ENCODE data around the gene BMPR1A.

The BMPR1A gene

DNA sequence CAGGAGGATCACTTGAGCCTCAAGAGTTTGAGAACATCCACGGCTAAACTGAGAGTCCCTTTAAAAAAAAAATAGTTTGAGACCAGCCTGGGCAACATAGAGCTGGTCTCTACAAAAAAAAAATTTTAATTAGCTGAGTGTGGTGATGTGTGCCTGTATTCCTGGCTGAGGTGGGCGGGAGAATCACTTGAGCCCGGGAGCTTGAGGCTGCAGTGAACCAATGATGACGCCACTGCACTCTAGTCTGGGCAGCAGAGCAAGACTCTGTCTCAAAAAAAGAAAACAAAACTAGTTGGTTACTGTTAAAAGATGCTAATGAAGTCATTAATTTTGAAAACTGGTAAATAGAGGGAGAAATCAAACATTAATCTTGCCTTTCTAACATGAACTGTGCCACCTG lies 124.6 kb downstream of the BMPR1A start:
- H3K27ac ChIP-seq (ENCODE audit: poor library complexity, severe bottlenecking): no peak overlapping the region
- TF ChIP-seq CTCF (IDR thresholded peaks at IDR 0.05; ENCODE audit: poor library complexity, severe bottlenecking): no peak
- H3K4me1 ChIP-seq (ENCODE audit: insufficient read depth, poor library complexity, severe bottlenecking): no peaks in the 10 kb centered on the region
- DNase-seq (ENCODE audit: low spot score): no peak
- H3K27me3 ChIP-seq (ENCODE audit: insufficient read depth, poor library complexity, severe bottlenecking): no peaks in the 10 kb centered on the region
- peaks cover 15% of the 10 kb centered on the region; the same call in 1 of the 2 replicates for H3K36me3 ChIP-seq (ENCODE audit: low read depth)
- ATAC-seq (ENCODE audit: low read depth): no peak
- peaks cover 2% of the 10 kb centered on the region for H3K9me3 ChIP-seq (ENCODE audit: severe bottlenecking)
- no peak overlapping the region for H3K4me3 ChIP-seq (ENCODE audit: severe bottlenecking)

- no peak overlapping the region for H3K27ac ChIP-seq (ENCODE audit: poor library complexity, severe bottlenecking)
- no peaks in the 10 kb centered on the region for H3K4me1 ChIP-seq (ENCODE audit: insufficient read depth, poor library complexity, severe bottlenecking)
- TF ChIP-seq CTCF (IDR thresholded peaks at IDR 0.05; ENCODE audit: poor library complexity, severe bottlenecking): no peak
- DNase-seq (ENCODE audit: low spot score) (no peak), ATAC-seq (ENCODE audit: low read depth) (peak; percentile 51; the same call in 1 of the 3 replicates)
- H3K27me3 ChIP-seq (ENCODE audit: insufficient read depth, poor library complexity, severe bottlenecking): no peaks in the 10 kb centered on the region
- no peak overlapping the region for H3K4me3 ChIP-seq (ENCODE audit: severe bottlenecking)
- H3K9me3 ChIP-seq (ENCODE audit: severe bottlenecking): no peaks in the 10 kb centered on the region
- H3K36me3 ChIP-seq (ENCODE audit: low read depth): peaks cover 13% of the 10 kb centered on the region
These were observed 132.4 kb downstream of the BMPR1A start for GRCh38 chr10:86888585-86889381.

- no peak for TF ChIP-seq CTCF (IDR thresholded peaks at IDR 0.05; ENCODE audit: poor library complexity, severe bottlenecking)
- Histone ChIP-seq H3K9me3 (ENCODE audit: severe bottlenecking) (no peaks in the 10 kb centered on the region), H3K27me3 (ENCODE audit: insufficient read depth, poor library complexity, severe bottlenecking) (no peaks in the 10 kb centered on the region), H3K36me3 (ENCODE audit: low read depth) (peaks cover 17% of the 10 kb centered on the region), H3K4me1 (ENCODE audit: insufficient read depth, poor library complexity, severe bottlenecking) (no peaks in the 10 kb centered on the region), H3K4me3 (ENCODE audit: severe bottlenecking) (no peak overlapping the region), H3K27ac (ENCODE audit: poor library complexity, severe bottlenecking) (no peak overlapping the region)
- no peak for ATAC-seq (ENCODE audit: low read depth)
- no peak for DNase-seq (ENCODE audit: low spot score)
These were observed 133.6 kb downstream of the BMPR1A start for GRCh38 chr10:86889997-86890396.

DNA sequence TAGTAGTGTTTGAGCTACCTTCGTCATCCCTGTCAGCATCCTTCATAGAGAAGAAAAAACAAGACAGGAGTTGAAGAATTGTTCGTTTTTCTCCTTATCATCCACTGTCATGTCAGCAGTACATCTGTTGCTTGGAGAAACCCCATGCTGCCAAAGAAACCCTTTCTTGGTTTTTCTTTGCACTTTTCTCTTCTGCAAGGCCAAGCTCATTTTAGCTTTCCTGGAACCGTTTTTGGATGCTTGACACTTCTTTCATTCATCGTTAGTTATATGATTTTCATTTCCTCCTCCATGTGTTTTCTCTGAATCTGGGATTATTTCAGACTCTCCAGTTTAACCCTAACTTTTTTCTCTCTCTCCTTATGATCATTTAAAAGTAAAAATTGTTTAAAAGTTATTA lies 142.1 kb downstream of the BMPR1A start:
- H3K9me3 ChIP-seq (ENCODE audit: severe bottlenecking): no peaks in the 10 kb centered on the region
- H3K4me3 ChIP-seq (ENCODE audit: severe bottlenecking): no peak overlapping the region
- TF ChIP-seq CTCF (IDR thresholded peaks at IDR 0.05; ENCODE audit: poor library complexity, severe bottlenecking): no peak
- H3K36me3 ChIP-seq (ENCODE audit: low read depth): peaks cover 36% of the 10 kb centered on the region
- DNase-seq (ENCODE audit: low spot score): no peak
- no peak for ATAC-seq (ENCODE audit: low read depth)
- H3K27ac ChIP-seq (ENCODE audit: poor library complexity, severe bottlenecking): no peak overlapping the region
- H3K27me3 ChIP-seq (ENCODE audit: insufficient read depth, poor library complexity, severe bottlenecking): no peaks in the 10 kb centered on the region
- no peaks in the 10 kb centered on the region for H3K4me1 ChIP-seq (ENCODE audit: insufficient read depth, poor library complexity, severe bottlenecking)

DNA sequence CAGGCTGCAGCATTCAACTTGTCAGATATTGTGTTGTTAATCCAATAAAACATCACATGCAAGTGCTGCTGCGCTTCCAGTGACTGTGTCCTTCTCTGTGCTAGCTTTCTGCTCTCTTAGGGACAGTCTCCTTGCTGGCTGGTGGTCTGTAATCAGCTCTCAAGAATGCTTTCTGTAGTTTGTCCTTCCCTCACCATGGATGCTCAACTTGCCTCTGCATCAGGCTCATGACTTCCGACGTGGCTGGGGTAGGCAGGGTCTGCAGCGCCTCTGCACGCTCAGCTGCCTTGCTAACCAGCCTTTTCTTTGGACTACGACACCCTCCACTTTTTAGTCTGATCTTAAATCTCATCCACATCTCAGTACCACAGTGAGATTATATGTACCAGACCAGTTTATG lies 142.7 kb downstream of the BMPR1A start:
- no peak for TF ChIP-seq CTCF (IDR thresholded peaks at IDR 0.05; ENCODE audit: poor library complexity, severe bottlenecking)
- no peak overlapping the region for H3K4me3 ChIP-seq (ENCODE audit: severe bottlenecking)
- peaks cover 39% of the 10 kb centered on the region for H3K36me3 ChIP-seq (ENCODE audit: low read depth)
- no peak overlapping the region for H3K27ac ChIP-seq (ENCODE audit: poor library complexity, severe bottlenecking)
- no peaks in the 10 kb centered on the region for H3K9me3 ChIP-seq (ENCODE audit: severe bottlenecking)
- ATAC-seq (ENCODE audit: low read depth): no peak
- DNase-seq (ENCODE audit: low spot score): no peak
- H3K4me1 ChIP-seq (ENCODE audit: insufficient read depth, poor library complexity, severe bottlenecking): no peaks in the 10 kb centered on the region
- no peaks in the 10 kb centered on the region for H3K27me3 ChIP-seq (ENCODE audit: insufficient read depth, poor library complexity, severe bottlenecking)

All from RWPE2 (cell line).